H9 (cell line): ENCODE results near the gene NEUROG1. TPM values are rescaled to one million over a fixed set of nuclear protein-coding genes. Genes with fewer than 3 reads are reported as not detected.
"Not testable (repeated sequence)": the region's sequence is repeated elsewhere in the genome, so short reads cannot be mapped to it uniquely, and the experiment has no call there.

Experiments
- DNase-seq: peaks from one replicate; pipeline ENCODE4 v3.0.0-alpha.2; 2017
- H2AFZ ChIP-seq: one replicate; pipeline ENCODE4 v1.6.1; 2013; ENCODE audit warnings: mild to moderate bottlenecking, low read length, control low read depth, moderate library complexity
- H2AK5ac ChIP-seq: 2 replicates; pipeline ENCODE4 v1.6.1; 2013; ENCODE audit warnings: low read length, control low read depth, mixed read lengths; ENCODE audit not compliant: insufficient read length
- H2BK120ac ChIP-seq: one replicate; pipeline ENCODE4 v1.6.1; 2013; ENCODE audit warnings: low read depth, mild to moderate bottlenecking, low read length, control low read depth, inconsistent platforms; ENCODE audit not compliant: poor library complexity, severe bottlenecking
- H2BK12ac ChIP-seq: 2 replicates; pipeline ENCODE4 v1.6.1; 2013; ENCODE audit warnings: low read length, control low read depth, mixed read lengths, low read depth; ENCODE audit not compliant: insufficient read length
- H2BK15ac ChIP-seq: 2 replicates; pipeline ENCODE4 v1.6.1; 2013; ENCODE audit warnings: low read depth, low read length, control low read depth
- H2BK20ac ChIP-seq: one replicate; pipeline ENCODE4 v1.6.1; 2013; ENCODE audit warnings: low read depth, mild to moderate bottlenecking, low read length, control low read depth, inconsistent platforms; ENCODE audit not compliant: poor library complexity, severe bottlenecking
- H2BK5ac ChIP-seq: 2 replicates; pipeline ENCODE4 v1.6.1; 2013; ENCODE audit warnings: low read length, control low read depth, mixed read lengths; ENCODE audit not compliant: insufficient read length
- H3K14ac ChIP-seq: 2 replicates; pipeline ENCODE4 v1.6.1; 2013; ENCODE audit warnings: low read length, control low read depth; ENCODE audit not compliant: insufficient read depth
- H3K18ac ChIP-seq: 2 replicates; pipeline ENCODE4 v1.6.1; 2013; ENCODE audit warnings: low read depth, mild to moderate bottlenecking, mixed read lengths, low read length, control low read depth; ENCODE audit not compliant: insufficient read length
- H3K23ac ChIP-seq: 2 replicates; pipeline ENCODE4 v1.6.1; 2013; ENCODE audit warnings: low read length, control low read depth, mixed read lengths, low read depth; ENCODE audit not compliant: insufficient read length
- H3K23me2 ChIP-seq: 2 replicates; pipeline ENCODE4 v1.6.1; 2013; ENCODE audit warnings: low read depth, mild to moderate bottlenecking, mixed read lengths, low read length, control low read depth; ENCODE audit not compliant: insufficient read length, poor library complexity, severe bottlenecking
- H3K27ac ChIP-seq: 2 replicates; pipeline ENCODE4 v1.5.1; 2013; ENCODE audit warnings: low read length, control low read depth, mixed read lengths, low read depth; ENCODE audit not compliant: insufficient read length
- H3K27me3 ChIP-seq: 2 replicates; pipeline ENCODE4 v1.6.1; 2013; ENCODE audit warnings: low read length, control low read depth, inconsistent platforms; ENCODE audit not compliant: insufficient read depth
- H3K4ac ChIP-seq: 2 replicates; pipeline ENCODE4 v1.6.1; 2013; ENCODE audit warnings: low read depth, mild to moderate bottlenecking, control low read depth, inconsistent platforms, low read length, moderate library complexity
- H3K4me1 ChIP-seq: 2 replicates; pipeline ENCODE4 v1.6.1; 2013; ENCODE audit warnings: low read length, control low read depth, inconsistent platforms; ENCODE audit not compliant: insufficient read depth
- H3K4me2 ChIP-seq: 2 replicates; pipeline ENCODE4 v1.6.1; 2013; ENCODE audit warnings: low read length, control low read depth, mixed read lengths; ENCODE audit not compliant: insufficient read length, insufficient read depth
- H3K56ac ChIP-seq: 2 replicates; pipeline ENCODE4 v1.6.1; 2013; ENCODE audit warnings: low read depth, mild to moderate bottlenecking, mixed read lengths, low read length, control low read depth; ENCODE audit not compliant: insufficient read length
- H3K79me1 ChIP-seq: 2 replicates; pipeline ENCODE4 v1.6.1; 2013; ENCODE audit warnings: low read depth, mild to moderate bottlenecking, moderate library complexity, low read length, control low read depth, inconsistent platforms; ENCODE audit not compliant: insufficient read depth, poor library complexity, severe bottlenecking
- H3K79me2 ChIP-seq: 2 replicates; pipeline ENCODE4 v1.6.1; 2013; ENCODE audit warnings: low read length, control low read depth, inconsistent platforms; ENCODE audit not compliant: insufficient read depth
- H3K9ac ChIP-seq: 2 replicates; pipeline ENCODE4 v1.6.1; 2013; ENCODE audit warnings: low read length, control low read depth, mixed read lengths; ENCODE audit not compliant: insufficient read length; ENCODE audit errors: extremely low read depth
- H3K9me3 ChIP-seq: one replicate; pipeline ENCODE4 v1.6.1; 2013; ENCODE audit warnings: low read depth, low read length, inconsistent platforms; ENCODE audit not compliant: control insufficient read depth
- H3T11ph ChIP-seq: one replicate; pipeline ENCODE4 v1.6.1; 2013; ENCODE audit warnings: mild to moderate bottlenecking, low read length, control low read depth, inconsistent platforms
- H4K20me1 ChIP-seq: one replicate; pipeline ENCODE4 v1.6.1; 2013; ENCODE audit not compliant: control insufficient read depth, insufficient read length, insufficient read depth
- H4K5ac ChIP-seq: 2 replicates; pipeline ENCODE4 v1.6.1; 2013; ENCODE audit warnings: low read depth, mild to moderate bottlenecking, mixed read lengths, low read length, control low read depth; ENCODE audit not compliant: insufficient read length
- H4K8ac ChIP-seq: replicated peaks from 2 replicates; pipeline ENCODE4 v1.6.1; 2013; ENCODE audit warnings: low read length, control low read depth, mixed read lengths, low read depth; ENCODE audit not compliant: insufficient read length
- H4K91ac ChIP-seq: 2 replicates; pipeline ENCODE4 v1.6.1; 2013; ENCODE audit warnings: low read depth, mild to moderate bottlenecking, moderate library complexity, mixed read lengths, low read length, control low read depth; ENCODE audit not compliant: insufficient read length
- H3K27ac Mint-ChIP-seq, 3 experiments: 2 replicates in 2 of 3; 3 replicates in 1 of 3; pipeline ENCODE4 v1.8.0; 2020 to 2021; ENCODE audit warnings: mixed read lengths in 3 of 3, mild to moderate bottlenecking in 1 of 3, moderate library complexity in 1 of 3
- H3K27me3 Mint-ChIP-seq: 2 replicates; pipeline ENCODE4 v1.8.0; 2021; ENCODE audit warnings: low read depth, mild to moderate bottlenecking, moderate library complexity, mixed read lengths
- H3K36me3 Mint-ChIP-seq, 3 experiments: 2 replicates in 2 of 3; 3 replicates in 1 of 3; pipeline ENCODE4 v1.8.0; 2020 to 2021; ENCODE audit warnings: low read depth in 3 of 3, mixed read lengths in 3 of 3; ENCODE audit not compliant: insufficient read depth in 1 of 3
- H3K4me1 Mint-ChIP-seq, 2 experiments: 2 replicates each; pipeline ENCODE4 v1.8.0; 2020; ENCODE audit warnings: mixed read lengths in 2 of 2
- H3K4me3 Mint-ChIP-seq, 2 experiments: 2 replicates in 1 of 2; 3 replicates in 1 of 2; pipeline ENCODE4 v1.8.0; 2020 to 2021; ENCODE audit warnings: mild to moderate bottlenecking in 2 of 2, mixed read lengths in 2 of 2, moderate library complexity in 1 of 2
- H3K9me3 Mint-ChIP-seq, 2 experiments: 2 replicates in 1 of 2; 3 replicates in 1 of 2; pipeline ENCODE4 v1.8.0; 2020; ENCODE audit warnings: mild to moderate bottlenecking in 2 of 2, mixed read lengths in 2 of 2, moderate library complexity in 1 of 2
- WGBS: extraction: QIAGEN DNeasy Blood & Tissue Kit; methylation state at CpG from one replicate; pipeline ENCODE4 v1.1.7; 2013; ENCODE audit warnings: missing lambda C conversion rate, low lambda C conversion rate, mixed read lengths; ENCODE audit not compliant: insufficient read length; ENCODE audit errors: extremely low coverage; 5-methylcytosine and 5-hydroxymethylcytosine counted together
- total RNA-seq: library from RNA; stranded (reverse); gene quantifications from 2 replicates; pipeline ENCODE4 v1.2.1, GENCODE V29; 2021
- TF ChIP-seq, protein P1 (sequence below): fragments of 200-600 bp; sonication (generic); conservative IDR thresholded peaks from 3 replicates; pipeline ENCODE4 v1.8.0; 2021; ENCODE audit warnings: antibody characterized with exemption, mild to moderate bottlenecking

The NEUROG1 gene
- total RNA-seq, 1 experiment from 2014 or later, result not detected

GRCh38 chr5:135533334-135533733 lies 2.4 kb downstream of the NEUROG1 start:
- Histone ChIP-seq H2BK12ac (no peak overlapping the region), H3K79me2 (no peaks in the 10 kb centered on the region), H4K8ac (no peak overlapping the region), H3K4me2 (no peak overlapping the region), H3K14ac (no peak overlapping the region), H2BK20ac (no peak overlapping the region), H3K27me3 (peaks cover 87% of the 10 kb centered on the region), H2AFZ (no peak overlapping the region), H3K9ac (no peak overlapping the region), H3K56ac (no peak overlapping the region), H3K9me3 (peaks cover 7% of the 10 kb centered on the region), H3K23ac (no peak overlapping the region), H4K20me1 (no peaks in the 10 kb centered on the region), H2BK120ac (no peak overlapping the region), H3K4me1 (peaks cover 2% of the 10 kb centered on the region; the same call in 1 of the 2 replicates), H2BK15ac (no peak overlapping the region), H3K18ac (no peak overlapping the region), H3T11ph (no peak overlapping the region), H3K79me1 (no peaks in the 10 kb centered on the region), H3K23me2 (peaks cover 13% of the 10 kb centered on the region), H2AK5ac (no peak overlapping the region), H3K4ac (no peak overlapping the region), H2BK5ac (no peak overlapping the region), H3K27ac (no peak overlapping the region), H4K91ac (no peak overlapping the region), H4K5ac (no peak overlapping the region)
- TF ChIP-seq, protein P1, sequence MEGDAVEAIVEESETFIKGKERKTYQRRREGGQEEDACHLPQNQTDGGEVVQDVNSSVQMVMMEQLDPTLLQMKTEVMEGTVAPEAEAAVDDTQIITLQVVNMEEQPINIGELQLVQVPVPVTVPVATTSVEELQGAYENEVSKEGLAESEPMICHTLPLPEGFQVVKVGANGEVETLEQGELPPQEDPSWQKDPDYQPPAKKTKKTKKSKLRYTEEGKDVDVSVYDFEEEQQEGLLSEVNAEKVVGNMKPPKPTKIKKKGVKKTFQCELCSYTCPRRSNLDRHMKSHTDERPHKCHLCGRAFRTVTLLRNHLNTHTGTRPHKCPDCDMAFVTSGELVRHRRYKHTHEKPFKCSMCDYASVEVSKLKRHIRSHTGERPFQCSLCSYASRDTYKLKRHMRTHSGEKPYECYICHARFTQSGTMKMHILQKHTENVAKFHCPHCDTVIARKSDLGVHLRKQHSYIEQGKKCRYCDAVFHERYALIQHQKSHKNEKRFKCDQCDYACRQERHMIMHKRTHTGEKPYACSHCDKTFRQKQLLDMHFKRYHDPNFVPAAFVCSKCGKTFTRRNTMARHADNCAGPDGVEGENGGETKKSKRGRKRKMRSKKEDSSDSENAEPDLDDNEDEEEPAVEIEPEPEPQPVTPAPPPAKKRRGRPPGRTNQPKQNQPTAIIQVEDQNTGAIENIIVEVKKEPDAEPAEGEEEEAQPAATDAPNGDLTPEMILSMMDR, result no peak
- H3K4me3 Mint-ChIP-seq, result no peak overlapping the region
- no peak overlapping the region for H3K27ac Mint-ChIP-seq
- peaks cover 11 to 27% of the 10 kb centered on the region in 2 experiments for H3K4me1 Mint-ChIP-seq
- peaks cover 0 to 1% (median 0%) of the 10 kb centered on the region in 3 experiments; a peak in 3 of 7 replicates for H3K36me3 Mint-ChIP-seq
- no CpG with 5 or more reads among the region's 3 CpGs for WGBS
- DNase-seq, result no peak
- H3K9me3 Mint-ChIP-seq, result peaks cover 21% of the 10 kb centered on the region in 2 experiments
- H3K27me3 Mint-ChIP-seq, result peaks cover 100% of the 10 kb centered on the region

DNA sequence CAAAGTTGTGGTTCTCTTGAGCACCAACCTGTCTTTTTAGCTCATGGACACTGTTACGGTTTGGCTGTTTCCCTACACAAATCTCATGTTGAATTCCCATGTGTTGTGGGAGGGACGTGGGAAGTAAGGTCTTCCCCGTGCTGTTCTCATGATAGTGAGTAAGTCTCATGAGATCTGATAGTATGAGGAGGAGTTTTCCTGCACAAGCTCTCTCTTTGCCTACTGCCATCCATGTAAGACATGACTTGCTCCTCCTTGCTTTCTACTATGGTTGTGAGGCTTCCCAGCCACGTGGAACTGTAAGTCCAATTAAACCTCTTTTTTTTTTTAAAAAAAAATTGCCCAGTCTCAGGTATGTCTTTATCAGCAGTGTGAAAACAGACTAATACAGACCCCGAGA lies 6.2 kb downstream of the NEUROG1 start:
- not testable (repeated sequence) for H4K91ac ChIP-seq, H3K56ac ChIP-seq, H3K23ac ChIP-seq, H3K4ac ChIP-seq, H3K4me3 Mint-ChIP-seq, H3K9ac ChIP-seq, H2AFZ ChIP-seq, H3K4me1 ChIP-seq, H3K79me2 ChIP-seq, H3K4me2 ChIP-seq, H2BK120ac ChIP-seq, H3K9me3 Mint-ChIP-seq, H2BK15ac ChIP-seq, H4K5ac ChIP-seq, H3K79me1 ChIP-seq, H3K14ac ChIP-seq, H2BK20ac ChIP-seq, DNase-seq, H3T11ph ChIP-seq, H2BK5ac ChIP-seq, H3K9me3 ChIP-seq, H3K27ac Mint-ChIP-seq, H2BK12ac ChIP-seq, H4K8ac ChIP-seq, H3K36me3 Mint-ChIP-seq, H3K18ac ChIP-seq, H4K20me1 ChIP-seq, H3K23me2 ChIP-seq, H3K27ac ChIP-seq, H2AK5ac ChIP-seq
- WGBS, result no CpG with 5 or more reads among the region's 5 CpGs
- Mint-ChIP-seq H3K4me1 (peaks cover 3 to 13% of the 10 kb centered on the region in 2 experiments), H3K27me3 (peaks cover 100% of the 10 kb centered on the region)
- H3K27me3 ChIP-seq, result peaks cover 54% of the 10 kb centered on the region
